HG02759 (cell line): ENCODE results near the gene EIF1AX.
"Not testable (repeated sequence)": the region's sequence is repeated elsewhere in the genome, so short reads cannot be mapped to it uniquely, and the experiment has no call there.

ENCODE experiments used
- ATAC-seq: cut with Tn5 transposase; IDR thresholded peaks from one replicate; pipeline ENCODE4 v1.9.1; 2021; ENCODE audit warnings: mild to moderate bottlenecking, moderate library complexity; ENCODE audit not compliant: unreplicated experiment

EIF1AX gene

DNA sequence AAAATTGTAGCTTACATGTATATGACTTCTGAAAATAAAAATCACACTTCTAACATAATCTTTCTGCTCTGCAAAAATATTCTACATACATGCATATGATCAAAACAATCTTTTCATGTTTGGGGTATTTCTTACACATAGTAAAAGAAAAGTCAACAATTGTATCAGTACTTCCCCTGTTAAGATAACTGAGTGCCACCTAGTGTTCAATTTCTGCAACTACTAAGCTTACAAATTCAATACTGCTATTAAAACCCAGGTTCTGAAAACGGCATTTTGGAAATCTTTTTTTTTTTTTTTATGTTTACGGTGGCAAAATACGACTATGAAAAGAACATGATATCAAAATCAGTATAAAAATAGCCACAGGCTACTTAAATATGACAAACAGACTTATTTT lies 14.2 kb downstream of the EIF1AX start:
- ATAC-seq = not testable (repeated sequence)

DNA sequence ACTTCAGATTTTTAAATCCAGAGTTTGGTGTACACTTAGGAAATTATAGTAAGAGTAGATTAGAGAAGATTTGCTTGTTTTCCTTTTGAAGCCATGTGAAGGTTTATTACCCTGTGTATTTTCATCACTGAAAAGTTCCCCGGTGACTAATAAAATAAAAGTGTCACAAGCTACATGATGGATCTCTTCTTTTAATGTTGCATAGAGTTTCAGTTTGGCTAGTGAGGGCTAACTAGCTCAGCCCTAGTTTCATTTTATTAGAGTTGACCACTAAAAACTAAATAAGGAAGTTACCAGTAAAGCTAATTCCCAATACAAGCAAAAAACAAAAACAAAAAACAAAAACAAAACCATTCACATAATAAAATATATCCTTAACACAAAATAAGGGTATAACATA lies 14.8 kb downstream of the EIF1AX start:
- ATAC-seq = not testable (repeated sequence)

DNA sequence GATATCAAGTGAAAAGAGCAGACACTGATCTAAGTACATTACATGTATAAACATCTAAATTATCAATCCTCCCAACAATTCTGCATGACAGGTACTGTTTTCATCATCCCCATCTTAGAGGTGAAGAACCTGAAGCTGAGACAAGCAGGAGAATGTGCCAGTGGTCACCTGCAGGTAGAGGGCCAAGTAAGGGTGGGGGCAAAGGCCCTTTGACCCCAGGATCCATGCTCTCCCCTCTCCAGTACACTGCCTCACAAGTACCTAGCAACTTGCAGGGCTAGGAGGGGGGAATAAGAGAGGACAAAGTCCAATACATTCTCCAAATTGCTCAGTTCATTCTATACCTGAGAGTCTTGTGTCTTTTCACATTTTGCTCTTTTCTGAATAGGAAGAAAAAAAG lies 16.7 kb downstream of the EIF1AX start:
- ATAC-seq = no peak

DNA sequence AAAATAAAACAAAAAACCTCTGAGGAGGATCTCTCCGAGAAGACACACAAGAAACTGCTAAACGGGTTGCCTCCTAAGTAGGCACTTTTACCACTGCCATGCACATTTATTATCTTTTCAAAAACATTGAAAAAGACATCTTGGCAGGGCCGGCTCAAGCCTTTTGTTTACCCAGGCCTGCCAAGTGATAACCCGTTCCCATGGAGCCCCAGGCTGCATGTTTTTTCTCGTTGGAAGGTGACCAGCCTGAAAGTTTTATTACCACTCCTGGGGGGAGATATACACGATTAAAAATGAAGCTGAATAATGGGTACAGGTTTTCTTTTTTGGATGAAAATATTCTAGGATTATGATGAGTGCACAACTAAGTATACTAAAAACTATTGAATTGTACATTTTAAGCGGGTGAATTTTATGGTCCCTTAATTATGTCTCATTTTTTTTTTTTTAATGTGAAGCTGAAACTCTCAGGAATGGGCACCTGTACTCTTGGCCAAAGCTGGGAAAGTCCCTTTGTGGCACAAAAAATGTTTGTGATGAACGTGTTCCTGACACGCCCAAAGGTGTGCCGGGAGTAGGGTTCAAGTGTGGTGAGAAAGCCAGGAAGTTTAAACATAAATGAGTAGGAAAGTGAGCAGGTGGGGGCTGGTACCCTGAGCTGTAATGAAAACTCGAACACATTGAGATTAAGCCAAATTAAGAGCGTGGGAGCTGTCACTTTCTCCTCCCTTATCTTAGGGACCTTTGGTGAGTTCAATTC lies 23.4 kb downstream of the EIF1AX start:
- ATAC-seq = no peak

DNA sequence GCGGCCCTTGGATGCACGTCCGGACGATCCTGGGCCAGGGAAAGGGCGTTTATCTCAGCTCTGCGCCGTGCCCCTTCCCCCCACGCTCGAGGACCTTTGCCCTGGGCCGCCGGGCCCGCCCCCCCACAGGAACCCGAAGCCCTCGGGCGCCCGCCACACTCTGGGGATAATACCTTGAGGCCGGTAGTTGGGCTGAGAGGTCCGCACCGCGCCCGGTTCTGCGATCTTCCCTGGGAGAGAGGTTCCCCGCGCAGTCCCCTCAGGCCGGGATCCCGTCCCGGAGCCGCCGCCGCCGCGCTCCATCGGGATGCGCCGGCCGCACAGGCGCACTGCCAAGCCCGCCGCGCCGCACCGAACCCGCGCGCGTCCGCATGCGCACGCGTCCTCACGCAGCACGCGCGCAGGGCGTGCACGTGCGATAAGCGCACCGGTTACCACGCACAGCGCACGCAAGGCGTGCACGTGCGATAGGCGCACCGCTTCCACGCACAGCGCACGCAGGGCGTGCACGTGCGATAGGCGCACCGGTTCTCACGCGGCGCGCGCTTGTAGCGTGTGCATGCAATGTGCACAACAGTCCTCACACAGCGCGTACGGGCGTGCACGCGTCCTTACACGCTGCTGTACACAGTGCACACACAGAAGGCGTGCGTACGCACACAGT lies 24.9 kb downstream of the EIF1AX start, which contains the start of gene MAP7D2:
TSS of gene MAP7D2 (minus strand) at position 331 of the 664 bp plus-strand sequence. CDS start at position 303, 28 bp downstream.
- no peak for ATAC-seq

DNA sequence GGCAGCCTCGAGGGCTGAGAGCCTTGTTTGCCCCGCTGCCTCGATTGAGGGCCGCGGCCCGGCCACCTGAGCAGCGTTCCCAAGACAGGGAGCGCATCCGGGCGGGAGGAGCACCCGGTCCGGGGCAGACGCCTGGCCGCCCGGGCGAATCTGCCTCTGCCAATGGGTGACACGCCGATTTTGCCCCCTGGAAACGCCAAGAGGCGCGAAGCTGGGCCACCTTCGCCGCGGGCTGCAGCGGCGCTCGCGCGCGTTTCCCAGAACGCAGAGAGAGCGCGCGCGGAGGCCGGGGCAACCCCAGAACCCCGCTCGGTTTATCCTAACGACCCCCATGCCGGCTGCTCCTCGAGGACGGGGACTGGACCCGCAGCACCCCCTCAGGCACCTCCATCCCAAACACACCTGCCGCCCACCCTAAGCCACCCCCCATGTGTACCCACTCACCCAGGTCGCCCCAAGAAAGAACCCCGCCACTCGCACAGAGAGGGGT lies 25.5 kb downstream of the EIF1AX start:
- no peak for ATAC-seq

DNA sequence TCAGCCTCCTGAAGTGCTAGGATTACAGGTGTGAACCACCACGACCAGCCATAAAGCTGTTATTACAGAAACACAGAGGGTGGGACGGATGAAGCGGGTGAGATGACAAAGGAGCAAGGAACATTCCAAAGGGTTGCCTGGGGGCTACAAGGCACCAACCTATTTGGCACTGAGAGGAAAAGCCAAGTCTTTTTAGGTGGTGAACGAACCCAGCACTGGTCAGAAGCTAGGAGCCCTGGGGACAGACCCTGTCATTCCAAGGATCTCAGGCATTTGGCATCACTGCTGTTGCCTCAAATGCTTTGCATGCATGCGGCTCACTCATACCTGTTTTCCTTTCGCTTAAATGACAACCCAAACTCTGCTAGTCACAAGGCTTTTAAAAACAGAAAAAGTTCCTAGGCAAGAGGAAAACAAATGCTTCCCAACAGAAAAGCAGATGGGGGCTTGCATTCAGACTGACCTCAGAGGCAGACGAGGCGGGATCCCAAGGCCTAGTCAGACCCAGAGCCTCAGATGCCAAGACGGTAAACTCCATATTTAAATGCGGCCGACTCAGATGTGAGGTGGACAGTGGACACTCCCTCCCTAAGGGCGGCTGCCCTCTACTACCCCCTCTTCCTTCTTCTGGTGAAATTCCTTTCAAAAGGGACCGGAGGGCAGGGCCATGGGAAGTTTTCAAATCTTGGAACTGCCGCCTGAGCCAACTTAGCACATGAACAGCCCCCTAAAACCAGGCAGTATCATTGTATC lies 29.4 kb downstream of the EIF1AX start:
- no peak for ATAC-seq

DNA sequence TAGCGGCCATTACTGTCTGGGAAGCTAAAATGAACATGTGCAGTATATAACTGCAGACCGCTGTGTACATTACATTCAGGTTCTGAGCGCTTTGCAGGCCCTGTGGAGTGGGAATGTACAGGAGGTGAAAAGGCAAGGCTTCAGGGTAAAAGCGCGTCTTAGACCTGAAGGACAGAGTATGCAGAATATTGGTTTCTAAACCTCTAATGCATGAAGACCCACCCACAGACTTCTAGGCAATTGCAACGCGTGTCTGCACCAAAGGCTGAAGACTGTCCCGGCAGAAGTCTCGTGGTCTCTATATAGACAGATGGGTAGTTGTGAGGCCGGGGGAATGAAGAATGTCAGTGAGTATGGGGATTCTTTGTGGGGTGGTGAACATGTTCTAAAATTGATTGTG lies 30.4 kb downstream of the EIF1AX start:
- ATAC-seq = no peak

DNA sequence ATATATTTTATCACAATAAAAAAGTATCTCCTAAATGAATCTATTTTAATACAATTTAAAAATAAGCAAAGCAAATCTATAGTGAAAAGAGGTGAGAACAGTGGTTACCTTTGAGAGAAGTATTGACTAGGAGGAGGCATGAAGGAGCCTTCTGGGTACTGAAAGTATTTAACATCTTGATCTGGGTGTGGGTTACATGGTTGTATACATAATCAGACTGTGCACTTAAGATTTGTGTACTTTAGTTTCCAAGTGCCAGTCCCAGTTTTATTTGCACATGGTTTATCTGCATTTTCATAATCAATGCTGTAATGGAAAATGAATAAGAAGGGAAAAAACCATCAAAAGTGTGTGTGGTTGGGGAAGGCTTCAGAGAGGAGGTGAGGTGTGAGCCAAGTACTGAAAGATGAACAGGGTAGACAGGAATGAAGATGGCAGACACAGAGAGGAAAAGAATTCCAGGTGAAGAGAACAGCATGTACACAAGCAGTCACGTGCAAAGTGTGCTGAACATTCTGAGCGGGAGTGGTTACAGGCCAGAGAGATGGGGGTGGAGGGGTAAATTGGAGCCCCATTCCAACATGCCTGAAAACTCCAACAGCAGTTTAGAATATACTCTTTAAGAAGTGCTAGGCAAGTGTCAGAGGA lies 39.6 kb downstream of the EIF1AX start:
- ATAC-seq = no peak

DNA sequence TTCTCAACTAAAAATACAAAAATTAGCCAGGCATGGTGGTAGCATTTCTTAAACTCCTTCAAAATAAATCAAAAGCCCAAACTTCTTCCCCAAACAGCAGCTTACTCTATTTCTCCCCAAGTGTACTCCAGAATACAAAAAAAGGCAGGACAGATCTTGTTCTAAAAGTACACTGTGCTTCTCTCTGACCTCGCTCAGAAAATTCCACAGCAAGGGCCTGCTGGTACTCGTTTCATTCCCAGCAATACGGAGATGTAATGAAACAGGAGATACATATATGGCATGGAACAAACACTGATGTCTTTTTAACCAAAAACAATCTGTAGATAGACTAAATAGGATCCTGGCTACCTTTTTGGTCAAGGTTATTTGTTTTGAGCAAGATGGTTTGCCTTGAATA lies 50.1 kb downstream of the EIF1AX start:
- ATAC-seq = no peak

DNA sequence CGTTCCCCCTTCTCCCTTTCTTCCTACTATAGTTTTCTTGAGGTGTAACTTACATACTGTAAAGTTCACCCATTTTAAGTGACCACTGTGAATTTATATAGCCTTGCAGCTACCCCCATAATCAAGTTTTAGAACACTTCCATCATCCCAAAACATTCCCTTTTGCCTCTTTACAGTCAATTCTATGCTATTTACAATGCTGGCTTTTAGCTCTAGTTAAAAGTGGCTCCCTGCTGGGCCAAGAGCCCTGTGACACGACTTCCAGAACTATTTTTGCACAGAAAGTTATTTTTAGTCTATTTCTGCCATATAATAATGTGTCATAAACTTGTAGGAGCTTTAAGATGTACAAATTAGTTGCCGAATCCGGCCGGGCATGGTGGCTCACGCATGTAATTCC lies 51.8 kb downstream of the EIF1AX start:
- ATAC-seq = no peak

DNA sequence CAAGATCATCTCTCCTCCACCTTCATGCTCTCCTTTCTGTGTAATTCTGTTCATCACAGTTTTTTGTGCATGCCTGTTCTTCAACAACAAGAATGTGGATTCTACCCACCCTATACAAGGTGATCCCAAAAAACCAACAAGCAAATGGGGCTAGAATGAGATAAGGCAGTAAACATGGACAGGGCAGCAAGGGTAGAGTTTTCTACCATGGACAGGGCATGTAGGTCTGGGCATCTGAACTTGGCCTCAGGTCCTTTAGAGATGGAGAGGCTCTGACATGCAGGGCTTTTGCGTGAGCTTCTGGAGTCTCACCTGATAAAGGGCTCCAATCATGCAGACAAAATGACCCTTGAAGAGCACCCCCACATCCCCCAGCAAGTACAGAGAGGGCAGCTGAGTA lies 61.4 kb downstream of the EIF1AX start:
- no peak for ATAC-seq
